IPS DF 6.9 (cell line): ENCODE results near the gene FAM83D.
"Not testable (repeated sequence)": the region's sequence is repeated elsewhere in the genome, so short reads cannot be mapped to it uniquely, and the experiment has no call there.

Experiments
- DNase-seq: peaks from one replicate; pipeline ENCODE4 v3.0.0-alpha.2; 2013; ENCODE audit warnings: low read depth, low spot score
- H3K27ac ChIP-seq: one replicate; pipeline ENCODE4 v1.5.1; 2013; ENCODE audit warnings: low read length, control low read depth
- H3K27me3 ChIP-seq: 2 replicates; pipeline ENCODE4 v1.6.1; 2013; ENCODE audit warnings: mild to moderate bottlenecking, low read length; ENCODE audit not compliant: control insufficient read depth, insufficient read depth
- H3K36me3 ChIP-seq: 2 replicates; pipeline ENCODE4 v1.6.1; 2013; ENCODE audit warnings: low read length; ENCODE audit not compliant: control insufficient read depth, insufficient read depth
- H3K4me1 ChIP-seq: 2 replicates; pipeline ENCODE4 v1.6.1; 2013; ENCODE audit warnings: low read length; ENCODE audit not compliant: control insufficient read depth, insufficient read depth
- H3K4me3 ChIP-seq: 2 replicates; pipeline ENCODE4 v1.5.1; 2013; ENCODE audit warnings: mild to moderate bottlenecking, low read length
- H3K9me3 ChIP-seq: 2 replicates; pipeline ENCODE4 v1.6.1; 2013; ENCODE audit warnings: low read length, inconsistent platforms; ENCODE audit not compliant: control insufficient read depth, insufficient read depth
- WGBS: extraction: QIAGEN DNeasy Blood & Tissue Kit; methylation state at CpG from one replicate; pipeline ENCODE4 v1.1.7; 2013; ENCODE audit warnings: mixed read lengths, missing lambda C conversion rate; ENCODE audit not compliant: insufficient read length, insufficient coverage; 5-methylcytosine and 5-hydroxymethylcytosine counted together

The FAM83D gene

DNA sequence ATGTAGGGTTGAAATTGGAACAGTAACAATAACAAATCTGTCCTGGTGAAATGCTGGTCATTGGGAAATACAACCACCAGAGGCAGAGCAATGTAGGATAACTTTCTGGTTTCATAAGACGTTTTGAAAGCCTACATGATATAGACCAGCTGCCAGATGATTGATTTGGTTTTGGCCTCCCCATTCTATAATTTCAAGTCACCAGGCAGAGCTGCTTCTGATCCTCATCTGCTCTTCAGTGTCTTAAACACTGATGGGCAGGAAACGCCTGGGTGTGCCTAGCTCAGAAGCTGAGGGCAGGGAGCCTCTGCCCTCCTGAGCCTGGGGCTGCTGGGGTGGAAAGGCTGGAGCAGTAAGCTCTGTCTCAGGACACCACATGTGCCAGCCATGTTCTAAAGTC, 60.4 kb downstream of the FAM83D start:
- no peak for DNase-seq
- Histone ChIP-seq H3K4me3 (no peak overlapping the region), H3K9me3 (no peaks in the 10 kb centered on the region), H3K27me3 (no peaks in the 10 kb centered on the region), H3K36me3 (no peaks in the 10 kb centered on the region), H3K4me1 (no peaks in the 10 kb centered on the region), H3K27ac (no peak overlapping the region)
- WGBS, result no CpG with 5 or more reads among the region's 2 CpGs

DNA sequence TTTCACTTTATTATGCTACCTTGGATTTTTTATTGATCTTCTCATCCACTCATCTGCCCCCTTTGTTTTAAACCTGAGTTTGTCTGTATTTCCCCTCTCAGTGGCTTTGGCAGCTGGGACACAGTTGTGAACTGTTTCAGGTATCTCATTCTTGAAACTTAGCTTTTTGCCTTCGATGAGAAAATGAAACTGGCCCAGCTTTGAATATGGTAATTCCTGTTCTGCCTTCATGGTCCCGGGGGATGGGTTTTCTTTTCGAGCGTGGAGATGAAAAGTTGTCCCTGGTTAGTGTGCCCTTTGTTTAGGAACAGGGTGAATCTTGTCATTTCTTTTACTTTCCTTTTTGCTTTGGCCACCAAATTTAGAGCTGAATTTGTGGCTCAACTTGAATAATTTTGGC, 61.6 kb downstream of the FAM83D start:
- H3K36me3 ChIP-seq, result no peaks in the 10 kb centered on the region
- no peaks in the 10 kb centered on the region for H3K4me1 ChIP-seq
- no peaks in the 10 kb centered on the region for H3K27me3 ChIP-seq
- DNase-seq, result no peak
- H3K9me3 ChIP-seq, result no peaks in the 10 kb centered on the region
- H3K27ac ChIP-seq, result no peak overlapping the region
- no peak overlapping the region for H3K4me3 ChIP-seq
- no CpG with 5 or more reads among the region's 4 CpGs for WGBS

DNA sequence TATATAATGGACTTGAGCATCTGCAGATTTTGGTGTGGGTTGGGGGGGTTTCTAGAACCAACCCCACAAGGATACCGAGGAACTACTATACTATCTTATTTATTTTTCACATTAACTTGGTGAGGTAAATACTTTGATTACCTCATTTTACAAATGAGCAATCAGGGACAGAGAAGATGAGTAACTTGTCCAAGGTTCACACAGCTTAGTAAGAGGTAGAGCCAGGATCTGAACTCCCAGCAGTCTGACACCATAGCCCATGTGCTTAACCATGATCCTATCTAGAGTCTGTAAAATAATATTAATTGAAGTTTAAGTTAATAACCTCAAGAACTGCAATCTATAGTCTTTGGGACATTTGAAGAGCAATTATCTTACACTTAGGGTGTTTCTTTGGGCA, 64.5 kb downstream of the FAM83D start:
- no peak overlapping the region for H3K4me3 ChIP-seq
- no peaks in the 10 kb centered on the region for H3K9me3 ChIP-seq
- H3K4me1 ChIP-seq, result no peaks in the 10 kb centered on the region
- no peaks in the 10 kb centered on the region for H3K36me3 ChIP-seq
- no peak overlapping the region for H3K27ac ChIP-seq
- no peaks in the 10 kb centered on the region for H3K27me3 ChIP-seq
- WGBS, result no CpG with 5 or more reads among the region's 1 CpG
- no peak for DNase-seq

DNA sequence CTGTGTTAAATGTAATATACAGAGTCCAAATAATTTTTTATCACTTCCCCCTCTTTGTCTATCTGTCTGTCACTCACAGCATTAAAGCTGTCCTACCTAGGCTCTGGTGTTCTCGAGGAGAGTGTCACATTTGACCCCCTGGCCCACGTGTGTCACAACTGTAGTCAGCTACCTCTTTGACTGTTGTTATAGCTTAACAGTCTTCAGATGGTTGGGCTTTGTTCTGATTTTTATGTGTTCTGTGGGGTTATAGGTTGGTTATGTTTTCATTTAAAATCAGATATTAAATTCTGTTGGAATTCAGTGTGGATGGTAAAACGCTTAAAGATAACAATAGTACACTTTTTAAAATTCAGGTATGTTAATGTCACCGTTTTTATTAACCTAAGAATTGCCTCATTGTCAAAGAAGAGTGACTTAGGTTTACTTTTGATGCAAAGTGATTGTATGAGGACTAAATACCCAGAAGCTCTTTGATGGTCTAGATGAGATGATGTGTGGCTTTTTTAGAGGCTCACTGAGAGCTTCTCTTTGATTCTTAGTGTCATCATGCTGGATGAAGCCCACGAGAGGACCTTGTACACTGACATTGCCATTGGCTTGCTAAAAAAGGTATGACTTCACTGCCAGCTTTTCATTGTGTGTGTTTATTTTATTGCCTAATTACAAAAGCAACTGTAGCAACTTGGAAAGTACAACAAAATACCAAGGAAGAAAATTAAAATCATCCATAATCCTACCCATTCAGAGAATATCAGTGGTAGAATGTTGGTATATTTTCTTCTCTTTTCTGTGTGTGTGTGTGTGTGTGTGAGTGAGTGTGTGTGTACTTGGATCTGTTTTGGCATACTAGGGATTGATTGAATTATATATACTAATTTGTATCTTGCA, 65.8 kb downstream of the FAM83D start:
- DNase-seq, result no peak
- Histone ChIP-seq H3K27ac (no peak overlapping the region), H3K36me3 (no peaks in the 10 kb centered on the region; the same call in 1 of the 2 replicates), H3K27me3 (no peaks in the 10 kb centered on the region), H3K9me3 (no peaks in the 10 kb centered on the region), H3K4me1 (no peaks in the 10 kb centered on the region), H3K4me3 (no peak overlapping the region)
- no CpG with 5 or more reads among the region's 5 CpGs for WGBS

DNA sequence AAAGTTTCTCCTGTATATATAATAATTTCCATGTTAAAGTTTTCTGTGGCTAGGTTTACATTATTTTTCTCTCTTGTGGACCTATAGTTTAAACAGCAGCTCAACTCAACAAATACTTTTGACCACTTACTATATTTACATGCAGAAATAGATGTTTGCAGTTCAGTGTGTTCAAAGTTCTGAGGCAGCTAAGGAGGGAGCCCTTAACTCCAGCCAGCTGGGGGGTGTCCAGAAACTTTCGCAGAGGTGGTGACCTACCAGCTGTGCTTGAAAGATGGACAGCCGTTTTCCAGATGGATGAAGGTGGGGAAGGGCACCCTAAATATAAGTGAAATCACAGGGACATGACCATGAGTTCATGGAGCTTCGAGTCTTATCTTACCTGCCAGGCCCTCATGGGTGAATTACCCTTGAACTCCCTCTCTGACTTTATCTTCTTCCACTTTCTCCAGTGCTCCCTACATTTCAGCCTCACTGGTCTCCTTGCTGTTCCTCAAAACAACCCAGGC, 69.4 kb downstream of the FAM83D start:
- Histone ChIP-seq H3K9me3 (no peaks in the 10 kb centered on the region), H3K36me3 (peaks cover 4% of the 10 kb centered on the region; the same call in 1 of the 2 replicates), H3K4me3 (no peak overlapping the region), H3K27ac (no peak overlapping the region), H3K27me3 (no peaks in the 10 kb centered on the region), H3K4me1 (no peaks in the 10 kb centered on the region)
- no CpG with 5 or more reads among the region's 3 CpGs for WGBS
- no peak for DNase-seq

DNA sequence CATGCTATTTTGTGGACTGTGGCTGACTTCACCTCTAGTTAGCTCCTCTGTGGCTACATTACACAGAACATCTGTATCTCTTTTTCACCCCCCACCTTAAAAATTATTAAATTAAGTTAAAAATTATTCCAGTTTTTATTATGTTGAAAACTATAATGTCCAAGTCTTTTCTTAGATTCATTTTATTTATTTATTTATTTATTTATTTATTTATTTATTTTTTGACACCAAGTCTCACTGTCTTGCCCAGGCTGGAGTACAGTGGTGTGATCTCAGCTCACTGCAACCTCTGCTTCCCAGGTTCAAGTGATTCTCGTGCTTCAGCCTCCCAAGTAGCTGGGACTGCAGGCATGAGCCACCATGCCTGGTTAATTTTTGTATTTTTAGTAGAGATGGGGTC, 70.6 kb downstream of the FAM83D start:
- H3K27ac ChIP-seq, H3K36me3 ChIP-seq, H3K4me3 ChIP-seq, H3K9me3 ChIP-seq, H3K4me1 ChIP-seq, DNase-seq, H3K27me3 ChIP-seq: not testable (repeated sequence)
- WGBS, result no CpG with 5 or more reads among the region's 1 CpG

DNA sequence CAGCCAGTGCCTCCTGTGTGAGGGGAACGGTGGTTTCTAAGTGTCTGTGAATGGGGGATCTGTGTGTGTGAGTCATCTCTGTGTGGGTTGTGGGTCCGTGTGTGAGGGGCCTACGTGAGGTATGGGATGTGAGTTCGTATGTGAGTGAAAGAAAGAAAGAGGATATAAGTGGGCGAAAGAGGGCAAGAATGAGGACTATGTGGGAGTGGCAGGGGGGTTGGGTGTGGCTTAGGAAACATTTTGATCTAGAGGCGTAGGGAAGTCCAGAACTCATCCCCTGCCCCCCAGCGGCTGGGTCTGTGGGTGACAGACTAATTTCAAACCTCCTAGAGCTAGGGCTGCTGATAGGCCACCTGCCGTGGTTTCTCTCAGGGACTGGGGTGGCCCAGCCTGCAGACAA, 71.4 kb downstream of the FAM83D start:
- H3K4me3 ChIP-seq, result no peak overlapping the region
- 100% methylated on average over 4 of the region's 8 CpGs for WGBS
- peaks cover 10% of the 10 kb centered on the region; the same call in 1 of the 2 replicates for H3K36me3 ChIP-seq

DNA sequence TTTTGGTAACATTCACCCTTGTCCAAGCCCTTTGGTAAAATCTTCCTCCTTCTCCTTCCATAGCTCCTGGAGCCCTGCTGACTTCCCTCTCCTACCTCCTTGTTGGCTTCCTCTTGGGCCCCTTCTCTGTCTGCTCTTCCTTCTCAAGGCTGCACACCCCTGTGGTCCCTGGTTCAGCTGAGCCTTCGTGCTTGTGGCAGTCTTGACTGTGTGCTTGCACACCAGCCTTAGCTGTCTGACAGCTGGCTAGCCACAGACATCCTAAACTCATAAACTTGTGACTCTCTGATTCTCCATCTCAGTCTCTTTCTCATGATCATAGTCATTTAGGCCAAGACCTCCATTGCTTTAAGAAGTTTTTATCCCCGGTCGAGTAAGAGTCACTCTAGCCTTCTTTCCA, 73.0 kb downstream of the FAM83D start:
- Histone ChIP-seq H3K9me3 (no peaks in the 10 kb centered on the region), H3K27ac (no peak overlapping the region), H3K36me3 (peaks cover 15% of the 10 kb centered on the region; the same call in 1 of the 2 replicates), H3K4me1 (no peaks in the 10 kb centered on the region), H3K4me3 (no peak overlapping the region), H3K27me3 (no peaks in the 10 kb centered on the region)
- no CpG with 5 or more reads among the region's 3 CpGs for WGBS
- DNase-seq, result no peak

More for the DNA sequence above, 71.4 kb downstream of the FAM83D start:
- Histone ChIP-seq H3K27me3 (no peaks in the 10 kb centered on the region), H3K9me3 (no peaks in the 10 kb centered on the region), H3K27ac (no peak overlapping the region), H3K4me1 (no peaks in the 10 kb centered on the region)
- no peak for DNase-seq

DNA sequence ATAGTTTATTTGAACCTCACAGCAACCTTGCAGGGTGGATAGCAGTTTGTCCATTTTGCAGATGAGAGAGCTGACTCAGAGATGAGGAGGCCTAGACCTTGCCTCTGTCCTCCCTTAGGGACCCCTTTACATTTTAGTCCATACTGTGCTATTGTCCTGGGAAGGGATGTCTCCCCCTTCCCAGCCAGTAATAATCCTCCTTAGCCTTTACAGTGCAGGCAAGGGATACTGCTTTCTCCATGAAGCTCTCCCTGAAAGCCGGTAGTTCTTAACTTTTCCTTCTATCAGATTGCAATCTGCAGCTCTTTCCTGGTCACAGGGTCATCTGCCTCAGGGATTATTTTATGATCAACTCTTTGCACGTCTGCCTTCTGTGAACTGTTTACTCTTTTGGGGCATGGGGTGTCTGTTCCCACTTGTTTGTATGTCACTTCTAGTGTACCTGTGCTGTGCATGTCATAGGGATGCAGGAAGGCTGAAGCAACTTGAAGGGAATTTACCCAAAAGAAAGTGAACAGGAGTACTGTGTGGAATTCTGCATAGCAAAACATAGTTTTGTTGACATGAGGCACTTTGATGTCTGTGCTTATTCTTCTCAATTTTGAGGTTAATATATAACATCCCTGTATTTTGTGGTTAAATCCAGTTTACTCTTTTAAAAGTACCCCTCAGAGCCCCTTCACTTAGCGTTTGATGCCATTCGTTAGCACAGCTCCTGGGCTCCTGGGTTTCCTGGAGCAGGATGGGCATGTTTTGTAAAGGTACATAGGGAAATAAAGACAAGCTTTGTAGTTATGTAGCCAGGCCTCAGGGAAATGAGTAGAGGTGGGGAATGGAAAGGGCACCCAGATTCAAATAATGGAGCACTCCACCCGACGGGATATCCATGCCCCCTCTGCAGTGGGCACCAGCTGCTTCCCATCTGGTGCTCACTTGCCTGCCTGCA, 74.0 kb downstream of the FAM83D start:
- Histone ChIP-seq H3K27me3 (no peaks in the 10 kb centered on the region), H3K27ac (no peak overlapping the region), H3K36me3 (peaks cover 19% of the 10 kb centered on the region; the same call in 1 of the 2 replicates), H3K4me3 (no peak overlapping the region), H3K4me1 (no peaks in the 10 kb centered on the region), H3K9me3 (no peaks in the 10 kb centered on the region)
- no CpG with 5 or more reads among the region's 6 CpGs for WGBS
- DNase-seq, result no peak
